ENCODE measurements around the gene IFNAR1. TPM values are rescaled to one million over a fixed set of nuclear protein-coding genes. Genes with fewer than 3 reads are reported as not detected.
A peak's percentile ranks its signal among the peaks of the same experiment; 100 is the strongest.

Gene IFNAR1
- total RNA-seq, 4 donors from 2014 or later: 10.3 to 30.7 (median 28.9) TPM

DNA sequence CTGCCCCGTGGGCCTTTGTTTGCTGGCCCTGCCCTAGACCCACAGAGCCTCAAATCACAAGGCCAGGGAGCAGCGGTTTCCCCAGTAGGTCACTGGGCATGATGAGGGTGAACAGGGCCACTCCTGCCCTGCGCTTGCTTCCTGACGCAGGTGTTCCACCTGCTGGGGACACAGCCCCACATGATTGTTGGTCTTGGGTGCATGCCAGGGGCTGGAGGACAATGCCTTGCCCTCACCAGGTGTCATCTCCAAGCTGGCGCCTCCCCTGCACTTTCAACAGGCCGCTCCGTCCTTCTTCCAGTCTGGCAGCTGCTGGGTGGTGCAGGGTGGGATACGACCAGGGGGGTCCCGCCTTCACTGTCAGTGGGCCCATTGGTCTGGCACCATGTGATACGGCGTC, 34.3 kb upstream of the IFNAR1 start:
- Histone ChIP-seq H3K4me3 (no peak overlapping the region), H3K27me3 (no peaks in the 10 kb centered on the region), H3K9me3 (no peaks in the 10 kb centered on the region), H3K4me1 (peaks cover 4 to 31% (median 9%) of the 10 kb centered on the region in 4 donors), H3K36me3 (peaks cover 0 to 12% (median 3%) of the 10 kb centered on the region in 4 donors), H3K27ac (peak overlapping the region in 1 of 4 donors; percentile 46)
- DNase-seq: peak; percentile 51
- TF ChIP-seq POLR2A (IDR thresholded peaks at IDR 0.05) (no peak), CTCF (IDR thresholded peaks at IDR 0.05) (no peak), EP300 (IDR thresholded peaks at IDR 0.05; ENCODE audit: low read depth) (no peak), POLR2AphosphoS5 (IDR thresholded peaks at IDR 0.05) (peak; percentile 8 to 74 (median 24))
- in situ Hi-C loops (cut with MboI; ENCODE audit: low pct_ligation_motif_present in 1 of 4, low pct_unique_long_range_greater_than_20kb in 1 of 4, low sequenced_read_pairs in 3 of 4): no loop called here
- WGBS, 2 donors (ENCODE audit: low coverage in 1 of 2): 83% methylated on average over 1 to 11 of the region's 11 CpGs
- intact Hi-C loops (cut with DNase I; ENCODE audit: low total_unique reads): no loop called here

DNA sequence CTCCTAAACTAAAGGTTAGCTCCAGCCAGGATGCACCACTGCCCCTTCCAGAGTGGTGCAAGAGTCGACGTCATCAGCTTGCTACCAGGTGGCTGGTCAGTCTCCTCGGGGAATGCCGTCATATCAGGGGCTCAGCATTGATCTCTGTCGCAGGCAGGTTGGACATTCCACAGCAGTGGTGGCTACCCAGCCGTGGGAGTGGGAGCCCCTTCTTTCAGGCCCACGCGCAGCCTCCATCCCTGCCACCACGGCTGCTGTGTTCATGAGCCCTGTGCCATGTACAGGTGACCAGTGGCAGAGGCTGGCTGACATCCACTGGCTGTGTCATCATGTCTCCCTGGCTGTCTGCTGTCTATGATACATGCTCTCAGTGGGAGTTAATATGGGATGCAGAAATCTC, 33.1 kb upstream of the IFNAR1 start:
- Histone ChIP-seq H3K27me3 (no peaks in the 10 kb centered on the region), H3K4me3 (no peak overlapping the region), H3K4me1 (peaks cover 1 to 20% (median 5%) of the 10 kb centered on the region in 4 donors), H3K9me3 (no peaks in the 10 kb centered on the region), H3K36me3 (peaks cover 0 to 13% (median 6%) of the 10 kb centered on the region in 4 donors), H3K27ac (no peak overlapping the region)
- TF ChIP-seq CTCF (IDR thresholded peaks at IDR 0.05): no peak
- TF ChIP-seq POLR2AphosphoS5 (IDR thresholded peaks at IDR 0.05): no peak
- no peak for TF ChIP-seq EP300 (IDR thresholded peaks at IDR 0.05; ENCODE audit: low read depth)
- TF ChIP-seq POLR2A (IDR thresholded peaks at IDR 0.05): no peak
- intact Hi-C loops (cut with DNase I; ENCODE audit: low total_unique reads): no loop called here
- no peak for DNase-seq
- WGBS, 2 donors (ENCODE audit: low coverage in 1 of 2): 94% methylated on average over 9 of the region's 9 CpGs; no CpG with 5 or more reads in 1 of the 2 donors
- in situ Hi-C loops (cut with MboI; ENCODE audit: low pct_ligation_motif_present in 1 of 4, low pct_unique_long_range_greater_than_20kb in 1 of 4, low sequenced_read_pairs in 3 of 4): no loop called here

DNA sequence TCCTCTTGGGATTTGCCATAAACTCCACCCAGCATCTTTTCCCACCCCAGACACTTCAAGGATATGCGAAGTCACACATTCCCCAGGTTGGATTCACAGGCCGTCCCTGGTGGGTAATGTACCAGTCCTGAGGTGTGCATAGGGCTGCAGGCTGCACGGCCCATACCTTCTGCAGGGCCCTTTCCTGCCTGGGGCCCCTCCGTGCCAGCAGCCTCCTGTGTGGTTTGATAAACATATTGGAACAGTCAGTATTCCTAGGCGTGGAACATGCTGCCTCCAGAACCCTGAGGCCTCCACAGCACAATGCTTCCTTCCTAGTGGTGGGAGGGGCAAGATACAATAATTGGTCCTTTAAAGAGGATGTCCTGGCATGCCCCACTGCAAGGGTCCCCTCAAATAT, 32.0 kb upstream of the IFNAR1 start:
- DNase-seq: no peak
- in situ Hi-C loops (cut with MboI; ENCODE audit: low pct_ligation_motif_present in 1 of 4, low pct_unique_long_range_greater_than_20kb in 1 of 4, low sequenced_read_pairs in 3 of 4) (no loop called here), intact Hi-C loops (cut with DNase I; ENCODE audit: low total_unique reads) (no loop called here)
- Histone ChIP-seq H3K4me1 (peaks cover 0 to 11% (median 2%) of the 10 kb centered on the region in 4 donors), H3K9me3 (no peaks in the 10 kb centered on the region), H3K27ac (no peak overlapping the region), H3K4me3 (no peak overlapping the region), H3K27me3 (no peaks in the 10 kb centered on the region), H3K36me3 (peaks cover 0 to 14% (median 7%) of the 10 kb centered on the region in 4 donors)
- 94% methylated on average over 5 of the region's 5 CpGs; no CpG with 5 or more reads in 1 of the 2 donors for WGBS, 2 donors (ENCODE audit: low coverage in 1 of 2)
- TF ChIP-seq EP300 (IDR thresholded peaks at IDR 0.05; ENCODE audit: low read depth) (no peak), POLR2A (IDR thresholded peaks at IDR 0.05) (no peak), CTCF (IDR thresholded peaks at IDR 0.05) (no peak), POLR2AphosphoS5 (IDR thresholded peaks at IDR 0.05) (no peak)

DNA sequence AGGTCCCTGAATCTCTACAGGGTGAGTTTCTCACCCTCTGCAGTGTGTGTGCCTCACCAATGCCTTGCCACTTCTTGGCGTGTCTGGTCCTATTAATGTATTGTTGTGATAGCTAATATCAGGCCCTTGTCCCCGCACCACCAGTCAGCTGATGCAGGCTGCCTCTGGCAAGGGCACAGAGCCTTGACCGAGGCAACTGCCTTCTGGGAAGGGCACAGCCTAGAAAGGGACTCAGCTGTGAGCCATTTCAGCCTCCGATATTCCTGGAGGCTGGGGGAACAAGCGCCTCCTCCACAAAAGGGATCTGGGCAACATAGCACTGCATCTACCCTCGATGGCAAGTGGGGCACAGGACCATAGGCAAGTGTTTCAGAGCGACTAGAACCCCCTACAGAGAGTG, 31.6 kb upstream of the IFNAR1 start:
- 96% methylated on average over 7 of the region's 7 CpGs; no CpG with 5 or more reads in 1 of the 2 donors for WGBS, 2 donors (ENCODE audit: low coverage in 1 of 2)
- Histone ChIP-seq H3K27ac (no peak overlapping the region), H3K9me3 (no peaks in the 10 kb centered on the region), H3K36me3 (peaks cover 0 to 14% (median 7%) of the 10 kb centered on the region in 4 donors), H3K27me3 (no peaks in the 10 kb centered on the region), H3K4me3 (no peak overlapping the region), H3K4me1 (peaks cover 0 to 11% (median 2%) of the 10 kb centered on the region in 4 donors)
- no peak for TF ChIP-seq EP300 (IDR thresholded peaks at IDR 0.05; ENCODE audit: low read depth)
- TF ChIP-seq POLR2A (IDR thresholded peaks at IDR 0.05): no peak
- TF ChIP-seq POLR2AphosphoS5 (IDR thresholded peaks at IDR 0.05): no peak
- no peak for TF ChIP-seq CTCF (IDR thresholded peaks at IDR 0.05)
- intact Hi-C loops (cut with DNase I; ENCODE audit: low total_unique reads): no loop called here
- DNase-seq: no peak
- in situ Hi-C loops (cut with MboI; ENCODE audit: low pct_ligation_motif_present in 1 of 4, low pct_unique_long_range_greater_than_20kb in 1 of 4, low sequenced_read_pairs in 3 of 4): no loop called here

Measured in transverse colon (tissue), 4 donors.